Caki2 (cell line): ENCODE results near the gene MANEA. TPM values are rescaled to one million over a fixed set of nuclear protein-coding genes. Genes with fewer than 3 reads are reported as not detected.
"Not testable (repeated sequence)": the region's sequence is repeated elsewhere in the genome, so short reads cannot be mapped to it uniquely, and the experiment has no call there.

Source experiments
- DNase-seq: peaks from one replicate; pipeline ENCODE4 v3.0.0-alpha.2; 2015; ENCODE audit warnings: low read depth
- in situ Hi-C: cut with HindIII; loops from 2 replicates; pipeline ENCODE4 v1.10.0; 2016; ENCODE audit warnings: low sequenced_read_pairs, low pct_unique_long_range_greater_than_20kb, mixed read lengths
- total RNA-seq: library from RNA; depleted of rRNA; stranded (reverse); fragments of >200 nt; shearing (Covaris generic); gene quantifications from 2 replicates; pipeline ENCODE4 v1.2.3, GENCODE V29; 2014; ENCODE audit warnings: low replicate concordance

The MANEA gene
- total RNA-seq, 1 experiment from 2014 or later, result 12.5 TPM

- DNase-seq, result no peak
- in situ Hi-C loops, result no loop called here
These were observed 723 bp downstream of the MANEA start for GRCh38 chr6:95578106-95578410.

GRCh38 chr6:95581073-95581472, 3.7 kb downstream of the MANEA start:
- in situ Hi-C loops, result no loop called here
- DNase-seq, result no peak

- DNase-seq, result peak; percentile 19
- in situ Hi-C loops, result not testable (repeated sequence)
These were observed 6.9 kb downstream of the MANEA start for GRCh38 chr6:95584226-95584625.

- DNase-seq, result no peak
- in situ Hi-C loops, result no loop called here
These were observed 10.7 kb downstream of the MANEA start for GRCh38 chr6:95587989-95588388.

- no peak for DNase-seq
- in situ Hi-C loops, result no loop called here
These were observed 11.7 kb downstream of the MANEA start for GRCh38 chr6:95589067-95589466.

- in situ Hi-C loops, result no loop called here
These were observed 12.7 kb downstream of the MANEA start for GRCh38 chr6:95589826-95590570.

GRCh38 chr6:95593025-95593424, 15.7 kb downstream of the MANEA start:
- in situ Hi-C loops, result no loop called here
- peak; percentile 59 for DNase-seq

More at GRCh38 chr6:95589826-95590570, 12.7 kb downstream of the MANEA start:
- DNase-seq, result no peak

GRCh38 chr6:95596021-95596420, 18.7 kb downstream of the MANEA start:
- DNase-seq, result no peak
- in situ Hi-C loops, result no loop called here

GRCh38 chr6:95599706-95600105, 22.4 kb downstream of the MANEA start:
- in situ Hi-C loops, result no loop called here

GRCh38 chr6:95601133-95601532, 23.8 kb downstream of the MANEA start:
- DNase-seq, result no peak
- in situ Hi-C loops, result no loop called here

More at GRCh38 chr6:95599706-95600105, 22.4 kb downstream of the MANEA start:
- DNase-seq, result no peak

GRCh38 chr6:95614094-95614493, 36.8 kb downstream of the MANEA start:
- in situ Hi-C loops, result no loop called here
- no peak for DNase-seq

- in situ Hi-C loops, result no loop called here
- no peak for DNase-seq
These were observed 52.2 kb downstream of the MANEA start for GRCh38 chr6:95629551-95629950.

GRCh38 chr6:95636552-95637431, 59.5 kb downstream of the MANEA start:
- DNase-seq, result no peak
- in situ Hi-C loops, result no loop called here

GRCh38 chr6:95648636-95649035, 71.3 kb downstream of the MANEA start:
- no peak for DNase-seq
- in situ Hi-C loops, result no loop called here

GRCh38 chr6:95649451-95649850, 72.1 kb downstream of the MANEA start:
- in situ Hi-C loops, result no loop called here
- DNase-seq, result no peak

- no peak for DNase-seq
- in situ Hi-C loops, result no loop called here
These were observed 76.8 kb downstream of the MANEA start for GRCh38 chr6:95654176-95654575.

GRCh38 chr6:95658886-95659285, 81.6 kb downstream of the MANEA start:
- DNase-seq, result no peak

More at GRCh38 chr6:95658886-95659285, 81.6 kb downstream of the MANEA start:
- in situ Hi-C loops, result no loop called here
